UCSD-AML1 (cell line): ENCODE results near the gene PRIMA1.

Experiments
- DNase-seq: peaks from one replicate; lab custom pipeline; 2025; ENCODE audit not compliant: unreplicated experiment; lab: John Stamatoyannopoulos, UW

The PRIMA1 gene

DNA sequence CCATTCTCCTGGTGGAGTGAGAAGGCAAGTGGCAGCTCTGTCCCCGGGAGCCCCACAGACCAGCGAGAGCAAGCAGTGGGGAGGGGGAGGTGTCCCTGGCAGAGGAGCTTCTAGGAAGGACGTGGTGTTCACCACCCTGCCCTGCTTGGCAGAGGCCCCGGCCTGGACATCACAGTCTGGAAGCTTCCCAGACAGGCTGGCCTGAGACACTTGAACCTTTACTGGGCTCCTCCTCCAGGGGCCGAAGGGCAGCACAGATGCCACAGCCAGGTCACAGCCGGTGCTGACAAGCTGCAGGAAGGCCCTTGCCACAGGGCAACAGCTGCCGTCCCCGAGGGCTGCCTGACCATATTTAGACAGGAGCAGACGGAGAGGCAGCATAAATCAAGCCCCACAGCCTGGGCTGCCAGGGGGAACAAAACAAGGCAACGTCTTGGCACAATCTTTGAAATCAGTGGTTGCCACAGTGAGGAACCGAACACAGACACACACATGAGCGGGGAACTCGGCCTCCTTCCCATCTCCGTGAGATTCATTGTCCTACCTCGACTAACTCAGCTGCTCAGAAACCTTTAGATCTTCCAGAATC lies 28.5 kb downstream of the PRIMA1 start:
- no peak for DNase-seq

DNA sequence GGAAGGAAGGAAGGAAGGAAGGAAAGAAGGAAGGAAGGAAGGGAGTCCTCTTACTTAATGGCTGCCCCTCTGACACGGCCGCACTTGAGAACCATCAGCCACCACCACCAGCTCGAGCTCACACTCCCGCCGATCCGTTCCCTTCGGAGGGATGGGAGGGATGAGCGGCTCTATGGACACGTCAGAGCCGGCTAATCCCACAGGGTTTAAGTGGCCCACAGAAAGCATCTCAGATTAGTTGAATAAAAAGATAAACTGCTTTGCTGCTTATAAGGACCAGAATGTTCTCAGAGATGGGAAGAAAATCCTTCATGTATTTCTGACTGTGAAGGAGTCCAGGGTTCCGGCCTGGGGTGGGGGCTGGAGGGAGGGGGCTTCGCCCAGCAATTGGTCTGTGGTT lies 31.1 kb downstream of the PRIMA1 start:
- DNase-seq, result no peak

- DNase-seq, result no peak
These were observed 34.6 kb downstream of the PRIMA1 start for GRCh38 chr14:93753647-93754046.

- no peak for DNase-seq
These were observed 35.2 kb downstream of the PRIMA1 start for GRCh38 chr14:93752980-93753561.

GRCh38 chr14:93751946-93752655 lies 36.2 kb downstream of the PRIMA1 start:
- no peak for DNase-seq

GRCh38 chr14:93749076-93749420 lies 39.2 kb downstream of the PRIMA1 start:
- no peak for DNase-seq

DNA sequence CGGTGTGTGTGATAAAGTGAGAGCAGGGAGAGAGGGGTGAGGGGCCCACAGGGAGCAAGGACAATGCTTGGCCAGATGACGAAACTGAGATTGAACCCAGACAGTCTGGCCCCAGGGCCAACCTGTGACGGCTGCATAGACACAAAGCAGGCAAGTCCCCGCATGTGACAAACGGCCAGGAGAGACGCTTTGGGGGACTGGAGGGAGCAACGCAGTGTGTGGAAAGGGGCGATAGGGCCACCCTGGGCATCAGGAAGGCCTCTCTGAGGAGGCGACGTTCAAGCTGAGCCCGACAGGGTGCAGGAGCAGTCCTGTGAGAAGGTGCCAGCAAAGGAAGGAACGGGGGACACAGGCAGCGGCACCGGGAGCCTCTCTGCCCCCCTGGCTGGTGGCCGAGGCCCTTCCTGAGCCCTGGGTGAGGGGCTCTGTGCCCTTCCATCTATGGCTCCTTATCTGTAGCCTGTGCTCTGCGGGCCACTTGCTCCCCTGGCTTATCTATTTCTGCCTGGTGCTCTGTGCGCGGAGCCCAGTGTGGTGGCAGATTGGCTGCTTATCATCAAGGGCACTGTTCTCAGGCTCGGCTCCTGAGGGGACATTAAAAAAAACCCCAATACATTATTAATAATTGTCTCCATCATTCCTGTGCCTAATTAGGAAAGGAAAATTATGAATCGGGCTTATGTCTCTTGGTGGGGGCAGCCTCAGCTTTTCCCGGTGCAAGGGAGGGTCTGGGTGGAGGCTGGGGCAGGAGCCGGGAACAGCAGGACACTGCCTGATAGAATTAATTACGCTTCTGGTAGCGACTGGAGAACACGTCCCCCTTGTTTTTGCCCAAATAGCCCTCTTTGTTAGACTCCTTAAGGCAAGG lies 39.8 kb downstream of the PRIMA1 start:
- no peak for DNase-seq

GRCh38 chr14:93747560-93747959 lies 40.7 kb downstream of the PRIMA1 start:
- no peak for DNase-seq

- no peak for DNase-seq
These were observed 41.2 kb downstream of the PRIMA1 start for GRCh38 chr14:93747102-93747501.

DNA sequence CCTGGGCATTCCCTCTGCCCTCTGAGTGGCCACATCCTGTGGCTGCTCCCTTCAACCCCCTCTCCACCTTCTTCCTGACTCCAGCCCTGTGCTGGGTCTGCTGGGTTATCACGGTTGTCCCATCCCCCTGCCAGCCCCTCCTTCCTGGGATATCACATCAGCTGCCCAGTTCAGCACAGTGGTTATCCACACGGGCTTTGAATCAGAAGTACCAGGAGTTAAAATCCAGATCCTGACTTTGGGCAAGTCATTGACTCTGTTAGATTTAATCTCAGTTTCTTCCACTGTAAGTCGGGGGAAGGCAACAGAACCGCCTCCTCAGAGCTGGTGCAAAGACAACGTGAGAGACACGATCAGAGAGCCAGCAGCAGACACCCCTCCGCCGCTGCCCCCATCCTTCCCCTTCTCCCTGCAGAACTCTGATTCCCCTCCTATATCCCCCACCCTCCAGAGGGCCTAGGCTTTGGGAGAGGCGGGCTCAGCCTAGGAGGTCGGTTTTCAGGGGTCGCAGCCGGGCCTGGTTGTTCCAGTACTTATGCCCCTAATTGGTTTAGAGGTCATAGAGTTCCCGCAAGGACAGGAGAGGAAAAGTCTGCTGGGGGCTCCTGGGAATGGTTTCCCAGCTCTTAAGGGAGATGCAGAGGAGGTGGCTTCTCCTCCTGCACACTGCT lies 42.5 kb downstream of the PRIMA1 start:
- no peak for DNase-seq

DNA sequence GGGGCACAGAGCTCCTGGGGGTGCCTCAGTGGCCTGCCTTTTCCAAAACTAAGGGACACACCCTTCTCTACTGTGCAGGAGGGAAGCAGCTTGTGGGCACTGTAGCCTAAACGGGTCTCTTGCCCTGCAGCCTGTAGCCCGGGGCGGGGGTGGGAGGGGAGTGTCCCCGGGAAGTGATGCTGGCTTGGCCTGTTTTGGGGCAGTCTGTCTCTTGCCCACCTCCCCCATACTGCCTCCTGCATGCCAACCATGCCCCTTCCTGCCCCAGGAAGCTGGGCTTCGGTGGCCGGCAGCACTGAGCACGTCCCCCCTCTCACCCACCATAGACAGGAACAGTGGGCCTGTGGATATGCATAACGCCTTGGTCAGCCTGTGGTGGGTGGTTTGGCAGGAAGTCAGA lies 43.4 kb downstream of the PRIMA1 start:
- peak; percentile 47 for DNase-seq

DNA sequence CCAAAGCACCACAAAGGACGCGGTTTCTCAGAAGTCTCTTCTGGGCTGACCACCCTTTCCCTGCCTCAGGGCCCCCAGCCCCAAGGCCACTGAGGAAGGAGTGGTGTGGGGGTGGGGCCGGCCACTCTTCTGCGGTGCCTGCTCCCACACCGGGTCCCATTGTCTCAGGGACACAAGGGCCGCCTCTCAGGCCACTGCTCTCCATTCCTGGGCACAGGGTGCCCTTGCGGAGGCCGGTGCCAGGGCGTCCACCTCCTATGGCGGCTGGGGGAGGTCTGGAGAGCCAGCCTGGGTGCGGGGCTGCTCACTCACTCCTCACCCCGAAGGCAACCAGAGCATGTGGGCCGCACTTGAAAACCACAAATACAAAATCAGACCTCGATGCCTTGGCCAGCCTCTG lies 44.1 kb downstream of the PRIMA1 start:
- DNase-seq, result no peak

- no peak for DNase-seq
These were observed 44.8 kb downstream of the PRIMA1 start for GRCh38 chr14:93743270-93744060.

DNA sequence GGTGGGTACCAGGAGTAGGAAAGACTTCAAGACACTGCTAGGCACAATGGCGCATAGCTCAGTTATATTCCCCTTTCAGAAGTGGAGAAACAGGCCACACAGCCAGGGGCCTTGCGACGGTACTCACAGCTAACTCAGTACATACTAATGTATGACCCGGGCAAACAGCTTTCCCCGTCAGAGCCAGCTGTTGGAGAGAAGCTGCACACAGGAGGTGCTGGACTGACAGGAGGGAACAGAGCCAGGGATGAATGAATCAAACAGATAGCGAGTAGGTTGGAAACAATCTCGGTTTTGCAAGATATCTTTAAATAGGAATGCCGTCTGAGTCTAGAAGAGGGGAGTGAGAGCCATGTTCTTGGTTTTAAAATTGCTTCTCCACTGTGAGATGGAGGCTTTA lies 45.5 kb downstream of the PRIMA1 start:
- no peak for DNase-seq

GRCh38 chr14:93741556-93742230 lies 46.6 kb downstream of the PRIMA1 start:
- no peak for DNase-seq

DNA sequence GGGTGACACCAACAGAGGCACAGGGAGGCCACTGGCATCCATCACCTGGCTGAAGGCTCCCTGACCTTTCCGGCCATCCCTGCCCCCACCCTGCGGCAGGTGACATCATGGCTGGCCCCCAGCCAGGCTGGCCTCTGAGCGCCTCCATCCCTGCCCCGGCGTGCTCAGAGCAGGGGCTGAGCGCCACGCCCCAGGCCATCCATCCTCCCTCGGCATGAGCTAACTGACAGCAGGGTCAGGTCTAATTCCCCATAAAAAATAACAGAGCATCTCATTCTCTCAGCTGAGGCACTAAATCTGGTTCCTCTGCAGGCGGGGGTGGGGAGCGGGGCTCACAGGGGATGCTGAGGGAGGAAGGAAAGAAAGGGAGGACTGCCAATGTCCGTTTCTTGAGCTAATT lies 50.7 kb downstream of the PRIMA1 start:
- no peak for DNase-seq

- DNase-seq, result no peak
These were observed 51.8 kb downstream of the PRIMA1 start for GRCh38 chr14:93736378-93737014.

GRCh38 chr14:93735206-93735605 lies 53.1 kb downstream of the PRIMA1 start:
- DNase-seq, result no peak

- DNase-seq, result no peak
These were observed 54.0 kb downstream of the PRIMA1 start for GRCh38 chr14:93734086-93734822.
